Fibroblast of mammary gland (primary cell): ENCODE measurements around the gene FBXO36.

Source experiments
- DNase-seq: peaks from one replicate; pipeline ENCODE4 v3.0.0-alpha.2; 2010; ENCODE audit warnings: low read depth
- H3K4me3 ChIP-seq: 2 replicates; pipeline ENCODE4 v1.5.1; 2011; ENCODE audit warnings: low read depth, mild to moderate bottlenecking, low read length, moderate library complexity; ENCODE audit not compliant: control insufficient read depth
- CTCF ChIP-seq: conservative IDR thresholded peaks from 2 replicates; pipeline ENCODE4 v1.5.1; 2011; ENCODE audit warnings: low read depth, low read length, inconsistent platforms; ENCODE audit not compliant: control insufficient read depth, insufficient read depth

FBXO36 gene

GRCh38 chr2:229942671-229943070 is 20.4 kb downstream of the FBXO36 start:
- DNase-seq, result no peak
- no peak overlapping the region for H3K4me3 ChIP-seq
- TF ChIP-seq CTCF, result no peak

DNA sequence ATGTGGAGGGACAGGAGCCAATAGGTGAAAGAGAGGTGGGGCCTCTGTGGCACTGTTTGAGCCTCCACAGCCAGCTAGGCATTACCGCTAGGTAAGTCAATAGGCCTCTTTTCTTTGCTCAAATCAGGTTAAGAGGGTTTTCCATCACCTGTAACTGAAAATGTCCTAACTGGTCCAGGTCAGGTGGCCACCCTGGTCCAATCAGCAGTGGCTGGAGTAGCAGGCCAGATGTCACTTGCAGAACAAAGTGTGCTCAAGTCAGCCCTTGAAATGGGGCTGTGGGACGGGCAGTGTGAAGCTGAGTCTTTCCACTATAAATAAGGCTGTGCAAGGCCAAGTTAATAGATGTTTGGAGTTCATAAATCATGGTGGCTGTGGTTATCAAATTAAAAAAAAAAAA is 20.9 kb downstream of the FBXO36 start:
- DNase-seq, result no peak
- TF ChIP-seq CTCF, result no peak
- no peak overlapping the region for H3K4me3 ChIP-seq

- TF ChIP-seq CTCF, result no peak
- no peak for DNase-seq
- H3K4me3 ChIP-seq, result no peak overlapping the region
Measured at GRCh38 chr2:229943770-229944449, 21.6 kb downstream of the FBXO36 start.

- H3K4me3 ChIP-seq, result no peak overlapping the region
- no peak for TF ChIP-seq CTCF
- DNase-seq, result no peak
Measured at GRCh38 chr2:229945975-229946374, 23.7 kb downstream of the FBXO36 start.

DNA sequence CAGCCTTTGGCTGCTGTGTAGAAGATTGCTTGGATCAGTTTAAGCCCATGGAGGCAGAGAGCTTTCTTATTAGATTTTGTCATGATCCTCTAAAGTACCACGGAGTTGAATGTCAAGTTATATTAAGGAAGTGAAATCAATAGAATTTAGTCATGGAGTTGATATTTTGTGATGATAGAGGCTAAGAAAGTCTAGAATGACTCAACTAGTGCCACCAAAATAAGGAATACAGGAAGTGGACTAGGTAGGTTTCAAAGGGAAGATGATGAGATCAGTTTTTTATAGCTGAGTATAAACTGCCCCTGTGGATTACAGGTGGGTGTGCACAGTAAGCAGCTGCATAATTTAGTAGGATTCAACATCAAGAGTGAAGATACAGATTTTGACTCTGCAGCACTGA is 25.2 kb downstream of the FBXO36 start:
- no peak for DNase-seq
- no peak for TF ChIP-seq CTCF
- H3K4me3 ChIP-seq, result no peak overlapping the region

DNA sequence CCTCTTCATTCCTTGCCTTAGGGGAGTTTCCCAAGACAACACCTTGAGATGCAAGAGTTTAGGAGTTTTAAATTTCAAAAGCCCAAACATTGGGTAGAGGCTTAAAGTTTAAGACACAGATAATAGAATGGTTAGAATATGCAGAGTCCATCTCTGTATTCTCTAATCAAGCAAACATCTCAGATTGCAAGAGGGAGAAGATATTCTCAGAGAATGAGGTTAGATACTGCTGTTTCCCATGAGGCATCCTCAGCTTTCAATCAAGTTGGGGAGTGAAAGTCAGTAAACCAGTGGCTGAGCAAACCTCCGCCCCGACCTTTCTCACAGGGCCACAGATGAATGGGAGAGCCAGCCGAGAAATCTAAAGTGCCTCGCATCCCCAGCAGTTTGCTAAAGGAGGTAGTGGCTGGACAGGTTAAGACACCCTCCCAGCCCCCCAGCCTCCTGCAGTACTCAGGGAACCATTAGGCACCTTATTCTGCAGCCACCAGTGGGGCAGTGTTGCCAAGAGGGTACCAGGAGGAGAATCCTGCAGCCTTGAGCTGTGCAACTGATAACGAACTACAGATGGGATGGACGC is 30.0 kb downstream of the FBXO36 start:
- H3K4me3 ChIP-seq, result no peak overlapping the region
- TF ChIP-seq CTCF, result no peak
- no peak for DNase-seq
